GM18526 (cell line): Measurements from ENCODE around the gene MAP7.

ENCODE experiments used
- POLR2A ChIP-seq: IDR thresholded peaks from 3 replicates; pipeline ENCODE4 v1.6.1; 2011; ENCODE audit not compliant: insufficient read length; ENCODE audit errors: extremely low read depth

Gene MAP7

GRCh38 chr6:136426627-136427377 lies 123.4 kb downstream of the MAP7 start:
- TF ChIP-seq POLR2A, result no peak

GRCh38 chr6:136425793-136426192 lies 124.4 kb downstream of the MAP7 start:
- TF ChIP-seq POLR2A, result no peak

GRCh38 chr6:136424901-136425300 lies 125.3 kb downstream of the MAP7 start:
- no peak for TF ChIP-seq POLR2A

GRCh38 chr6:136424450-136424849 lies 125.8 kb downstream of the MAP7 start:
- no peak for TF ChIP-seq POLR2A

GRCh38 chr6:136421537-136422158 lies 128.6 kb downstream of the MAP7 start:
- no peak for TF ChIP-seq POLR2A

- TF ChIP-seq POLR2A, result no peak
These were observed 129.4 kb downstream of the MAP7 start for GRCh38 chr6:136420853-136421252.

- no peak for TF ChIP-seq POLR2A
These were observed 134.7 kb downstream of the MAP7 start for GRCh38 chr6:136415351-136416007.

- TF ChIP-seq POLR2A, result no peak
These were observed 137.8 kb downstream of the MAP7 start for GRCh38 chr6:136412410-136412809.

- TF ChIP-seq POLR2A, result no peak
These were observed 138.5 kb downstream of the MAP7 start for GRCh38 chr6:136411453-136412354.

GRCh38 chr6:136411025-136411325 lies 139.2 kb downstream of the MAP7 start:
- no peak for TF ChIP-seq POLR2A

- no peak for TF ChIP-seq POLR2A
These were observed 139.8 kb downstream of the MAP7 start for GRCh38 chr6:136410201-136411024.

- TF ChIP-seq POLR2A, result no peak
These were observed 140.6 kb downstream of the MAP7 start for GRCh38 chr6:136409597-136409996.

GRCh38 chr6:136408204-136408603 lies 142.0 kb downstream of the MAP7 start:
- TF ChIP-seq POLR2A, result no peak

GRCh38 chr6:136405420-136406029 lies 144.7 kb downstream of the MAP7 start:
- no peak for TF ChIP-seq POLR2A
